ENCODE results near the gene ST6GALNAC2.
"Not testable (repeated sequence)": the region's sequence is repeated elsewhere in the genome, so short reads cannot be mapped to it uniquely, and the experiment has no call there.

Gene ST6GALNAC2

DNA sequence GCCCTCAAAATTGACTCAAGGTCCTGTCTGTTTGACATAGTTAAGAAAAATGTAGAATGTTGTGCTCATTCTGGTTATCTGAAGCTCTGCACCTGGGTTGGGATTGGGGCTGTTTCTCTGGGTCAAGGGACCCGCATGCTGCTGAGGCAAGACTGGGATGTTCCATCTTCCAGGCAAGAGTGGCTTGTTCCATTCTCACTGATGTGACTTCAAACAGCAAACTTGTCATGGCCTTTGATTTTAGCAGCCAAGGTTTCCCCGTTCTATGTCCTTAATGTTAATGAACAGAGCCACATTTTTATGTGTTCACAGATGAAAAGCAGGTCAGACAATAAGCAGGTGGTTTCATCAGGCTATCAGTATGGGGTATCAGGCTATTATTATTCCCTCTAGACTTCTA is 32.2 kb upstream of the ST6GALNAC2 start:
- H3K27me3 ChIP-seq (ENCODE audit: control insufficient read depth, low read length) = peaks cover 6% of the 10 kb centered on the region; the same call in 1 of the 2 replicates
- no peaks in the 10 kb centered on the region for H3F3A ChIP-seq (ENCODE audit: control insufficient read depth, insufficient read depth)
- H3K4me1 ChIP-seq (ENCODE audit: control insufficient read depth, low read length) = no peaks in the 10 kb centered on the region
- TF ChIP-seq CTCF (IDR thresholded peaks at IDR 0.05; ENCODE audit: low read depth, low read length, poor library complexity, severe bottlenecking) = no peak
- H4K20me1 ChIP-seq (ENCODE audit: control insufficient read depth, insufficient read depth, low read depth, low read length) = no peaks in the 10 kb centered on the region
- no peaks in the 10 kb centered on the region for H3K79me2 ChIP-seq (ENCODE audit: control insufficient read depth, low read length)
- H3K9me2 ChIP-seq (replicated peaks; ENCODE audit: control insufficient read depth, low read length) = no peaks in the 10 kb centered on the region
- no peak overlapping the region for H3K27ac ChIP-seq (ENCODE audit: low read depth, low read length)
- no peak overlapping the region for H3K4me2 ChIP-seq (ENCODE audit: low read length)
- H3K36me3 ChIP-seq (ENCODE audit: control insufficient read depth, low read length) = no peaks in the 10 kb centered on the region
- H3K4me3 ChIP-seq (ENCODE audit: low read length) = no peak overlapping the region
- H3K9me3 ChIP-seq (ENCODE audit: control insufficient read depth, insufficient read depth, low read length) = no peaks in the 10 kb centered on the region

DNA sequence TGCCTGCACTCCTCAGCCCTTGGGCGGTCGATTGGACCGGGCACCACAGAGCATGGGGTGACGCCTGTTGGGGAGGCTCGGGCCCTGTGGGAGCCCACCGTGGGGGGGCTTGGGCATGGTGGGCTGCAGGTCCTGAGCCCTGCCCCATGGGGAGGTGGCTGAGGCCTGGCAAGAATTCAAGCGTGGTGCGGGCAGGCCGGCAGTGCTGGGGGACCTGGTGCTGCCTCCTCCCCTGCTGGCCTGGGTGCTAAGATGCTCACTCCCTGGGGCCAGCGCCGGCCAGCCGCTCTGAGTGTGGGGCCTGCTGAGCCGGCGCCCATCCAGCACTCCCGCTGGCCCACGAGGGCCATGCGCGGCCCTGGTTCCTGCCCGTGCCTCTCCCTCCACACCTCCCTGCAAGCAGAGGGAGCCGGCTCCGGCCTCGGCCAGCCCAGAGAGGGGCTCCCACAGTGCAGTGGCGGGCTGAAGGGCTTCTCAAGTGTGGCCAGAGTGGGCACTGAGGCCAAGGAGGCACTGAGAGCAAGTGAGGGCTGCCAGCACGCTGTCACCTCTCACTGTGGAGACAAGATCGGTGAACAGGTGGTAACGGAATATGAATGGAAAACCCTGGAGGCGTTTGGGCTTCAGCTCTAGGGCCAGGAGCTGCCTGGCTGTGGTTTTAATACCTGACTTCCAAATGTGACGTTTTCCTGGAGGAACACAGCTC is 29.4 kb upstream of the ST6GALNAC2 start:
- no peaks in the 10 kb centered on the region for H3K9me2 ChIP-seq (replicated peaks; ENCODE audit: control insufficient read depth, low read length)
- 0 out of 2 replicates have a peak, but pooled peaks cover 5% of the 10 kb centered on the region for H3K27me3 ChIP-seq (ENCODE audit: control insufficient read depth, low read length)
- no peaks in the 10 kb centered on the region for H3K4me1 ChIP-seq (ENCODE audit: control insufficient read depth, low read length)
- H3K4me2 ChIP-seq (ENCODE audit: low read length) = no peak overlapping the region
- no peaks in the 10 kb centered on the region for H3K9me3 ChIP-seq (ENCODE audit: control insufficient read depth, insufficient read depth, low read length)
- H3K27ac ChIP-seq (ENCODE audit: low read depth, low read length) = no peak overlapping the region
- H3K36me3 ChIP-seq (ENCODE audit: control insufficient read depth, low read length) = no peaks in the 10 kb centered on the region
- no peak overlapping the region for H3K4me3 ChIP-seq (ENCODE audit: low read length)
- no peaks in the 10 kb centered on the region for H3K79me2 ChIP-seq (ENCODE audit: control insufficient read depth, low read length)
- no peaks in the 10 kb centered on the region for H4K20me1 ChIP-seq (ENCODE audit: control insufficient read depth, insufficient read depth, low read depth, low read length)
- no peaks in the 10 kb centered on the region for H3F3A ChIP-seq (ENCODE audit: control insufficient read depth, insufficient read depth)
- TF ChIP-seq EZH2phosphoT487 (IDR thresholded peaks at IDR 0.05; ENCODE audit: borderline replicate concordance, low read length) (no peak), CTCF (IDR thresholded peaks at IDR 0.05; ENCODE audit: low read depth, low read length, poor library complexity, severe bottlenecking) (no peak)

DNA sequence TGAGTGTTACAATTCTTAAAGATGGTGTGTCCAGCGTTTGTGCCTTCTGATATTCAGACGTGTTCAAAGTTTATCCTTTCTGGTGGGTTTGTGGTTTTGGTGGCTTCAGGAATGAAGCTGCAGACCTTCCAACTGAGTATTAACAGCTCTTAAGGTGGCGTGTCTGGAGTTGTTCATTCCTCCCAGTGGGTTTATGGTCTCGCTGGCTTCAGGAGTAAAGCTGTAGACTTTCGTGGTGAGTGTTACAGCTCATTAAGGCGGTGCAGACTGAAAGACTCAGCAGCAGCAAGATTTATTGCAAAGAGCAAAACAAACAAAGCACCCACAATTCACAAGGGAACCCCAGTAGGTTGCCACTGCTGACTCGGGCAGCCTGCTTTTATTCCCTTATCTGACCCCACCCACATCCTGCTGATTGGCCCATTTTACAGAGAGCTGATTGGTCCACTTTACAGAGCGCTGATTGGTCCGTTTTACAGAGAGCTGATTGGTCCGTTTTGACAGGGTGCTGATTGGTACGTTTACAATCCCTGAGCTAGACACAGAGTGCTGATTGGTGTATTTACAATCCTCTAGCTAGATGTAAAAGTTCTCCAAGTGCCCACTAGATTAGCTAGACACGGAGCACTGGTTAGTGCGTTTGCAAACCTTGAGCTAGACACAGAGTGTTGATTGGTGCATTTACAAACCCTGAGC is 28.6 kb upstream of the ST6GALNAC2 start:
- H3K4me1 ChIP-seq (ENCODE audit: control insufficient read depth, low read length); H3K27me3 ChIP-seq (ENCODE audit: control insufficient read depth, low read length); H3K4me2 ChIP-seq (ENCODE audit: low read length); H4K20me1 ChIP-seq (ENCODE audit: control insufficient read depth, insufficient read depth, low read depth, low read length); H3F3A ChIP-seq (ENCODE audit: control insufficient read depth, insufficient read depth); H3K79me2 ChIP-seq (ENCODE audit: control insufficient read depth, low read length); H3K9me3 ChIP-seq (ENCODE audit: control insufficient read depth, insufficient read depth, low read length); H3K4me3 ChIP-seq (ENCODE audit: low read length); H3K27ac ChIP-seq (ENCODE audit: low read depth, low read length); H3K9me2 ChIP-seq (replicated peaks; ENCODE audit: control insufficient read depth, low read length); H3K36me3 ChIP-seq (ENCODE audit: control insufficient read depth, low read length): not testable (repeated sequence)
